HG03575 (cell line): ENCODE measurements around the gene LTA4H.
A peak's percentile ranks its signal among the peaks of the same experiment; 100 is the strongest.
"Not testable (repeated sequence)": the region's sequence is repeated elsewhere in the genome, so short reads cannot be mapped to it uniquely, and the experiment has no call there.

ENCODE experiments used
- ATAC-seq: cut with Tn5 transposase; IDR thresholded peaks from one replicate; pipeline ENCODE4 v1.9.1; 2021; ENCODE audit not compliant: unreplicated experiment, insufficient number of reproducible peaks, low FRiP score; ENCODE audit errors: extremely low read depth

Gene LTA4H

GRCh38 chr12:96035283-96036236 is at the start of gene LTA4H:
LTA4H (minus strand) TSS chr12:96035587; CDS start chr12:96035519, 68 bp downstream.
- peak; percentile 73 for ATAC-seq

GRCh38 chr12:96084624-96085023 is 49.2 kb upstream of the LTA4H start:
- no peak for ATAC-seq

GRCh38 chr12:96083020-96083719 is 47.8 kb upstream of the LTA4H start:
- ATAC-seq: no peak

DNA sequence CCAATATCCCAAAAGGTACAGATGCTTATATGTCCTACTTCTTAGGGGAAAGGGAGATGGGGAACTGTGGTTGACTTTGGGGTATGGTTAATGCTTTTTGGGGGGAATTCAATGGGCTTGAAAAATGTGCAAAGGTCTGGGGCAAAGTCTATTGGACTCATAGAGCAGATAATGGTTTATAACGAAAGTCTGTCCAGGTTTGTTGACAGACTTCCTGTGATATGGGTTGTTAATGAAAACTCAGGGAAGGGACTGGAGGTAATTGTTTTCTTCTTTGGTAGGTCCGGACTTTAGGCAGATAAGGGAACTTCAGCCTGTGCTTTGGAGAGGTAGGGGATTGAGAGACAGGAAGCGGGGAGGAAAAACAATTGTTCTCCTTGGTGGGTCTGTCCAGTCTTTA is 46.2 kb upstream of the LTA4H start:
- ATAC-seq: no peak

- ATAC-seq: no peak
Observed at GRCh38 chr12:96078231-96079135, 43.1 kb upstream of the LTA4H start.

GRCh38 chr12:96077081-96077480 is 41.7 kb upstream of the LTA4H start:
- ATAC-seq: no peak

DNA sequence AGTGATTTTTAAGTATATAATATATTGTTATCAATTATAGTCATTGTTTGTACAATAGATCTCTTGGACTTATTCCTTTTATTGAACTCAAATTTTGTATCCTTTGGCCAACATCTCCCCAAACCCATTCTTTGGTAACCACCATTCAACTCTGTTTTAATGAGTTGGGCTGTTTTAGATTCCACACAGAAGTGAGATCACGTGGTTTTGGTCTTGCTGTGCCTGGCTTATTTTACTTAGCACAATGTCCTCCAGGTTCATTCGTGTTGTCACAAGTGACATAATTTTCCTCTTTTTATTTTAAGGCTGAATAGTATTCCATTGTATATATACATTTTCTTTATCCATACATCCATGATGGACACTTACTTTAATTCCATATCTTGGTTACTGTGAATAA is 40.2 kb upstream of the LTA4H start:
- no peak for ATAC-seq

GRCh38 chr12:96073346-96074330 is 38.3 kb upstream of the LTA4H start:
- ATAC-seq: no peak

DNA sequence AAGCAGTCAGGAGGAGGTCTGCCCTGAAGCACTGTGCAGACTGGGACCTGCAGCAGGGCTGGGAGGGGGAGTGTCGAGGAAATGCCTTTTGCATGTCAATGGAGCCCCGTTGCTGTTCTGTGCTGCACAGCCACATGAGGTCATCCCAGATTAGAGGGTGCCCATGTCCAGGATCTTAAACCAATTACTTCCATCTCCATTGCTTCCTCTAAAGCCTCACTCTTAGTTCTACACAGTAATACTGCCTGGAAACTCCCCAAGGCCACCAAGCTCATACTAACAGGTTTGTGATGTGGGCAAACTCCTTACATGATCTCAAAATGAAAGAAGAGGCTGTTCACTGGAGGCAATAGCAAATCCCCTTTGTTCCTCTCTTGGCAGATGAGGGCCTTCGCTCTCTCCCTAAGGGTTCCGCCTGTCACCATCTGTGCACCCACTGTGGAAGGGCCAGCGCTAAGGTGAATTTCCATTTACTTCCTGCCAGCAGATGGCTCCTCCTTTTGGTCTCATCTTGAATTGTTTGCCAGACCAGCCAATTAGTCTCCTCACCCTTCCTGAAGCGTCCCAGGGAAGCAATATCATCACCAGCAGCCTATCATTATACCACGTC is 35.4 kb upstream of the LTA4H start:
- ATAC-seq: peak; percentile 68

DNA sequence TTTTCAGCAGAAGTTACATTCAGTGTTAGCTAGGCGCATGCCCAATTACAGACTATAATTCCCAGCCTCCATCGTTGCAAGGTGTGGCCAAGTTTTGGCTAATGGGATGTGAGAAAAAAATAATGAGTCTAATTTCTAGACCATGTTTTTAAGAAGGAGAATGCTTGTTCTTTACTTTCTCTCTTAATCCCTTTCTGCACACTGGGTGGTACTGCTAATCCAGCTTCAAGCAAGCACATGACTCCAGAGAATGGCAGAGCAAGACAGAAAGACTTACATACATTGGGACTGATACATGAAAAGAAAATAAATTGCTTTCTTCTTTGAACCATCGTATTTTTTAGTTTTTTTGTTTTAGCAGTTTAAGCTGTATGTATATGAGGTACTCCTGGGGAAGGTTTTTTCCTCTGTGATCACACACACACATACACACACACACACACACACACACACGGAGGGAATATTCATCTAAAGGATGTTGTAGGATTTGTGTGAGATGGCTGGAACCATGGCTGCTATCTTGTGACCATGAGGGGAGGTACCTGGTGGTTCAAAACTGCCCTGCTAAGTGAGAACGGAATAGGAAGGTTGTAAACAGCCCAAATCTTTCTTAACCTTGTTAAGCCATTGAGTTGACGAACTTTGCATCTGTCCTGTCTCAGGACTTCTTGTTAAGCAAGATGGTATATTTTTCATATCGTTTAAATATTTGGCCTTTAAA is 34.3 kb upstream of the LTA4H start:
- ATAC-seq: no peak

DNA sequence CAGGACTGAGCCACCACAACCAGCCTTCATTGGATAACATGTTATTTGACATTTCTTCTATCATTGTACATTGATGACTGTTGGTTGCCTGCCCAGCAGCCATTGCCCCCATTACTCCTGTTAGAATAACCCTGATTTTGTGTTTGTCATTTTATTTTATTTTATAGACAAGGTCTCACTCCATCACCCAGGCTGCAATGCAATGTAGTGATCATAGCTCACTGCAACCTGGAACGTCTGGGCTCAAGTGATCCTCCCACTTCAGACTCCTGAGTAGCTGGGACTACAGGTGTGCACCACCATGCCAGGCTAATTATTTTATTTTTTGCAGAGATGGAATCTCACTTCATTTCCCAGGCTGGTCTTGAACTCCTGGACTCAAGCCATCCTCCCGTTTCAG is 33.2 kb upstream of the LTA4H start:
- ATAC-seq: no peak

- ATAC-seq: no peak
Observed at GRCh38 chr12:96068111-96068510, 32.7 kb upstream of the LTA4H start.

GRCh38 chr12:96065776-96066175 is 30.4 kb upstream of the LTA4H start:
- not testable (repeated sequence) for ATAC-seq

GRCh38 chr12:96064966-96065365 is 29.6 kb upstream of the LTA4H start:
- no peak for ATAC-seq

DNA sequence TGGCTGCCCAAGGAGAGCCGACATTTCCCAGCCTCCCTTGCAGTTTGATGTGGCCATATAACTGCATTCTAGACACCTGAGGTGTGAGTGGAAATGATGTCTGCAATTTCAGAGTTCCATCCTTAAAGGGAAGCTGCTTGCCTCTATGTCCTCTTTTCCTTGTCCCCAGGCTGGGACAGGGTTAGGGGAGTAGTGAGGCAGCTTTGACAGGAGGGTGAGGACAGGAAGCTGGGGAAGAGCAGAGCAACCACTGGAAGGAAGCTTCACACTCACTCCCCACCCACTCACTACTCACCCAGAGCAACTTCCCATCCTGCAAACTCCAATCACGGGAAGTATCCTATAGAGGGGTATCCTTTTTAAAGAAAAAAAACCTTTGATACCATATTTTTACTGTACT is 28.9 kb upstream of the LTA4H start:
- no peak for ATAC-seq

- no peak for ATAC-seq
Observed at GRCh38 chr12:96063046-96063445, 27.7 kb upstream of the LTA4H start.

- peak; percentile 37 for ATAC-seq
Observed at GRCh38 chr12:96061864-96062453, 26.6 kb upstream of the LTA4H start.
